ENCODE measurements around the gene KTN1.

The KTN1 gene

GRCh38 chr14:55624913-55625312 is 44.9 kb downstream of the KTN1 start:
- no peak for TF ChIP-seq CTCF (IDR thresholded peaks at IDR 0.05)
- no peak for TF ChIP-seq ZFX (IDR thresholded peaks at IDR 0.05; ENCODE audit: borderline replicate concordance)
- no peak overlapping the region for H3K27ac ChIP-seq

DNA sequence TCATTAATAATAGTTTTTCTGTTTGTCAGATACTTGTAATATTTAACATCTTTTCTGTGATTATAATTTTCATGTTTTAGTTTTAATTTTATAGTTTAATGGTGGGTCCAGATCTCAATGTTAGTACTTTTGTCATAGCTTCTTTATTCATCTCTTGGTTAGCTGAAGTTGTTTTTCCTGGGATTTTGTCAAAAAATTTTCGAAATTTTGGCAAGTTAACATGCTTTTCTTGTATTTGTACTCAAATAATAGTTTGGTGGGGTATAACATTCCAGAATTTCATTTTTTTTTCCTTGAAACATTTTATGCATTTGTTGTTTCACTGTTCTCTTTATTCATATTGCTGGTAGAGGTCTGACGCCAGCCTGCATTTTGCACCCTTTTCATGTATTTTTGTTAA is 45.5 kb downstream of the KTN1 start:
- no peak for TF ChIP-seq ZFX (IDR thresholded peaks at IDR 0.05; ENCODE audit: borderline replicate concordance)
- no peak for TF ChIP-seq CTCF (IDR thresholded peaks at IDR 0.05)
- H3K27ac ChIP-seq: no peak overlapping the region

DNA sequence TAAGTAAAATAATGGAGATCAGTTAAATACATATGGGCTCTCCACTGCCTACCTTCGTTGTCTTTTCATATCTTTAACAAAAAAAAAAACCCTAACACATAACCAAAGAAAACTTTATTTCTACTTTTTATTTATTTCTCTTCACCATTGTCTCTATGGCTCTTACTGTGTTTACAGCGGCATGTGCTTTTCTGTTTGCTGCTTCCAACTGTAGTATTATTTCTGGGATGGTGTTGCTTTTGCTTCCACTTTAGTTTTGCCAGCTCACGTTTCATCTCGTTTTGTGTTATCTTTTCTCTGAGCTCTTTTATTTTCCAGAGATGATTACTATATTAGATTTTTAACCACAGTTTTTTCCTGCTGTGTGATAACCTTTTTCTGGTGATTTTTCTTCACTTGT is 46.1 kb downstream of the KTN1 start:
- TF ChIP-seq CTCF (IDR thresholded peaks at IDR 0.05) (no peak), ZFX (IDR thresholded peaks at IDR 0.05; ENCODE audit: borderline replicate concordance) (no peak)
- no peak overlapping the region for H3K27ac ChIP-seq

DNA sequence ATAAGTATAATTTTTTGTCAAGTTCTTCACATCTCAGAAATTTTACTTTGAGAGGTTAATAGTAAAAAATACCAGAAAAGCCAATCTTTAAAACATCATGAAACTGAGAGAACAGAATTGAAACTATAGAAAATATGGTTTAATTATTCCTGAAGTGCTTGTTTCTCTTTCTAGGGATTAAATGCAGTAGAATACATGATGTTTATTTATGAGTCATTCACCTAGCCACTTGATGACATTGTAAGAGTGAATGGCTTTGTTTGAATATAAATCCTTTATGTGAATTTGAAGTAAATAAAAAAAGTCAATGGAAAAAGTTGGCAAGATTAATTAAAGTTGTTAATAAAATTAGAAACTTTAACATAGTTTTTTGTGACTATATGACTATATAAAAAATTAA is 48.4 kb downstream of the KTN1 start:
- H3K27ac ChIP-seq: no peak overlapping the region

DNA sequence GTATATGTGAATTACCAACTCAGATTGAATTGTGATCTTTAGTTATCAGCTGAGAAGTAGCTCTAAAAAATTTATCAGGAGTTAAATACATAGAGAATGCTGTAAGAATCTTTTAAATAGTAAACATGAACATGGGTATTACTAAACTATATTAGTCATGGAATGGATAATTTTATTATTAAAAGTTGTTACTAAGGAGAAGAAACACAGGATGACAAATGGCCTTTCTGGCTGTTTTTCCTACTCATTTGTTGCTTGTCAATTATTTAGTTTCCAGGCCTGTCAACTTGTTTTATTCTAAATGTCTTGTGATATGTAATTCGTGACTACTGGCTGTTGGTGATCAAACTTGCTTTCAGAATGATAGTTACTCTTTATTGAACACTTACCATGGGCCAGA is 58.7 kb downstream of the KTN1 start:
- TF ChIP-seq ZFX (IDR thresholded peaks at IDR 0.05; ENCODE audit: borderline replicate concordance) (no peak), CTCF (IDR thresholded peaks at IDR 0.05) (no peak)

More for the DNA sequence above, 48.4 kb downstream of the KTN1 start:
- TF ChIP-seq CTCF (IDR thresholded peaks at IDR 0.05) (no peak), ZFX (IDR thresholded peaks at IDR 0.05; ENCODE audit: borderline replicate concordance) (no peak)

GRCh38 chr14:55641290-55641689 is 61.3 kb downstream of the KTN1 start:
- TF ChIP-seq CTCF (IDR thresholded peaks at IDR 0.05) (no peak), ZFX (IDR thresholded peaks at IDR 0.05; ENCODE audit: borderline replicate concordance) (no peak)
- no peak overlapping the region for H3K27ac ChIP-seq

More for the DNA sequence above, 58.7 kb downstream of the KTN1 start:
- H3K27ac ChIP-seq: no peak overlapping the region

GRCh38 chr14:55641954-55642353 is 61.9 kb downstream of the KTN1 start:
- TF ChIP-seq CTCF (IDR thresholded peaks at IDR 0.05): no peak
- no peak for TF ChIP-seq ZFX (IDR thresholded peaks at IDR 0.05; ENCODE audit: borderline replicate concordance)
- H3K27ac ChIP-seq: no peak overlapping the region

All from 22Rv1 (cell line).